ENCODE measurements around the gene DNAJC4.

DNAJC4 gene

DNA sequence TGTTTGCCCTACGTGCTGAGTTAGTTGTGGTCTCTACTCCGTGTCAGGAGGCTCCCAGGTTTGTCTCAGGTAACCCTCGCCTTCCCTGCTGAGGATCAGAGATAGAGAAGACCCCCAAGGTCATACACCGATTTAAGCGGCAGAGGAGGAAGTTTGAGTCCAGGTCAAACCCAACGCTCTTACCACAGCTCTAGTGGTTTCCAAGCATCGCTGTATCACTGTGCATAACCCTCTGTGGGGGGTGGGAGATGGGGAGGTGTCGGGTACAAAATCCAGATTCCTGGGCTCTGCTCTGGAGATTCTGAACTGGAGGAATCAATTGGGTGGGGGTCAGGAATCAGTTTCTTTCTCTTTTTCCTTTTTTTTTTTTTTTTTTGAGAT lies 627 bp downstream of the DNAJC4 start:
- no peak for DNase-seq

DNA sequence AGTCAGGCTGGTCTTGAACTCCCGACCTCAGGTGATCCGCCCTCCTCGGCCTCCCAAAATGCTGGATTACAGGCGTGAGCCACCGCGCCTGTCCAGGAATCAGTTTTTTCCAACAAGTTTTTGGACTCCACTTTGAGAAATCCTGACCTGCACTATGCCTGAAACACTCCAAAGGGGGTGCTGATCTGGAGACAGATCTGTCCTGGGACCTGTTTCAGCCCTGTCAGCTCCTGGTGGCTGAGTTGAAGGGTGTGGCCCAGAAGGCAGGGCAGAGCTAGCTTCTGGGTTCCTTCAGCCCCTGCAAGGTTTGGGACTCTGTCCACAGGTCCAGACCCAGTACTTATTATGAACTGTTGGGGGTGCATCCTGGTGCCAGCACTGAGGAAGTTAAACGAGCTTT lies 1.2 kb downstream of the DNAJC4 start:
- DNase-seq: no peak

DNA sequence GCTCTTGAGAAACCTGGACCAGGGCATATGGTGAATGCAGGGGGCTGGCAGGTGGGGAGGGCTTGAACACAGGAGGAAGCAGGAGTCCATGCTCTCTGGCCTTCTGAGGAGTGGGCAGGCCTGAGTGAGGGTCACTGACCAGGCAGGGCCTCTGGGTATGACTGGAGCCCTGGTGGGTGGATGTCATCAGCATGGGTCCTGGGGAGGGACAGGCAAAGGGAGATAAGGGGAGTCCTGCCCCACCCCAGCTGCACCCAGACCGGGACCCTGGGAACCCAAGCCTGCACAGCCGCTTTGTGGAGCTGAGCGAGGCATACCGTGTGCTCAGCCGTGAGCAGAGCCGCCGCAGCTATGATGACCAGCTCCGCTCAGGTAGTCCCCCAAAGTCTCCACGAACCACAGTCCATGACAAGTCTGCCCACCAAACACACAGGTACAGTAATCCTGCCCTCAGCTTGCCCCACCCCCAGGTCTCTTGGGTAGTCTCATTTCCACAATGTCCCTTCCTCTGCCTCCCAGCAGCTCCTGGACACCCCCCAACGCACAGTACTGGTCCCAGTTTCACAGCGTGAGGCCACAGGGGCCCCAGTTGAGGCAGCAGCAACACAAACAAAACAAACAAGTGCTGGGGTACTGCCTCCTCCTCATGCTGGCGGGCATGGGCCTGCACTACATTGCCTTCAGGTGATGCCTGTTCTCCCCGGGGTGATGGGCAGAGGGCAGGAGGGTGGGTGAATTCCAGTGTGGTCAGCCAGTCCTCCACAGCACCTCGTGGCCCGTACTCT lies 2.0 kb downstream of the DNAJC4 start:
- DNase-seq: no peak

DNA sequence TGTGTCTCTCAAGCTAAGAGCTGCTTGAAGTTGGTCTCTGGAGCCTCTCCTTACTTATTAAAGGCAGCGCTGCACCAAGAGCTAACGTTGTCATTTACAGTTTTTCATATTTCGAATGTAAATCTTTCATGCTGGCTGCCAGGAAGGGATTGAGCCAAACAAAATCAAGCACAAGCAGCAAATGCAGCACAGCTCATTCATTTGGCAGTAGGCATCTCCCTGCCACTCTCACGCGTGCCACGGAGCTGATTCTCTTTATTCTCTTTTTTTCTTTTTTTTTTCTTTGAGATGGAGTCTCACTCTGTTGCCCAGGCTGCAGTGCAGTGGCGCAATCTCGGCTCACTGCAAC lies 2.6 kb downstream of the DNAJC4 start:
- DNase-seq: no peak

DNA sequence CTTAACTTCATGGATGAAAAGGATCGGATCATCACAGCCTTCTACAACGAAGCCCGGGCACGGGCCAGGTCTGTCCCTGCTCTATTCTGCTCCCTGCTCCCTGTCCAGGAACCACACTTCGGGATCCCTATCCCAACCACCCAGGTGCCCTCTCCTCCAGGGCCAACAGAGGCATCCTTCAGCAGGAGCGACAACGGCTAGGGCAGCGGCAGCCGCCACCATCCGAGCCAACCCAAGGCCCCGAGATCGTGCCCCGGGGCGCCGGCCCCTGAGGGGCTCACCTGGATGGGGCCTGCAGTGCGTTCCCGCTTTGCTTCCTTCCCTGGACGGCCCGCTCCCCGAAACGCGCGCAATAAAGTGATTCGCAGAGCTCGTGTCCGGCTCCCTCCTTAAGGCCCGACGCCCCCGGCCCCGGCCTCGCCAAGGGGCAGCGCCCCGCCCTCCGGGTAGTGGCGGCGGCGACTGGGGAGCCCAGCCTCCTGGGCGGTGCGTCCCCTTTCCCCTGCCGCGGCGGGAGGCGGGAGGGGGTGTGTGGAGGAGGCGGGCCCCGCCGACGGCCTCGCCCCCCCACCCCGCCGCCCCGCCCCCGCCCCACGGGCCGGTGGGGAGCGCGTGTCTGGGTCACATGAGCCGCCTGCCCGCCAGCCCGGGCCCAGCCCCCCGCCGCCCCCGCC lies 3.7 kb downstream of the DNAJC4 start, which contains the start of gene VEGFB:
Gene VEGFB (plus strand): TSS at position 672 of the 674 bp plus-strand sequence. CDS start 250 bp downstream, outside the sequence.
- peak; percentile 60 to 78 (median 61) for DNase-seq

DNA sequence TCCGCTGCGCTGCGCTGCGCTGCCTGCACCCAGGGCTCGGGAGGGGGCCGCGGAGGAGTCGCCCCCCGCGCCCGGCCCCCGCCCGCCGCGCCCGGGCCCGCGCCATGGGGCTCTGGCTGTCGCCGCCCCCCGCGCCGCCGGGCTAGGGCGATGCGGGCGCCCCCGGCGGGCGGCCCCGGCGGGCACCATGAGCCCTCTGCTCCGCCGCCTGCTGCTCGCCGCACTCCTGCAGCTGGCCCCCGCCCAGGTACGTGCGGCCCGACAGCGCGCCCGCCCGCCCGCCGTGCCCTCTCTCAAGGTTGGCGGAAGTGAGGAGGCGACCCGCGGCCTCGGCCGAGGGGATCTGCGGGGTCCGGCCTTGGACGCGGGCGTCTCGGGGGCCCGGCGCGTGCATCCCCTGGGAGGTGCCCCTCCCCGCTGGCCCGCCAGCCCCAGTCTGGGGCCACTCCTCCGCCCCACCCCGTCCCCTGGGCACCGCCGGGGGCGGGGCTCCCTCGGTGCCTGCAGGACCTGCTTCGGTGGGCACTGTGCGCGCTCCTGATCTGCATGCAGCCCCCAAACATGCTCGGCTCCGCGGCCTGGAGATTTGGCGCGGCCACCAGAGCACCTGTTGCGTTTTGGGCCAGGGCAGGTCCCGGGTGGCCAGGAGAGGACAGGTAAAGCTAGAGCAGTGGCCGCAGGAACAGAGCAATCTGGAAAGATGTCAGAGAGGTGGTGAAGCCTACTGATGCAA lies 4.5 kb downstream of the DNAJC4 start:
- DNase-seq: peak in 2 of 5 donors; percentile 42 to 68

DNA sequence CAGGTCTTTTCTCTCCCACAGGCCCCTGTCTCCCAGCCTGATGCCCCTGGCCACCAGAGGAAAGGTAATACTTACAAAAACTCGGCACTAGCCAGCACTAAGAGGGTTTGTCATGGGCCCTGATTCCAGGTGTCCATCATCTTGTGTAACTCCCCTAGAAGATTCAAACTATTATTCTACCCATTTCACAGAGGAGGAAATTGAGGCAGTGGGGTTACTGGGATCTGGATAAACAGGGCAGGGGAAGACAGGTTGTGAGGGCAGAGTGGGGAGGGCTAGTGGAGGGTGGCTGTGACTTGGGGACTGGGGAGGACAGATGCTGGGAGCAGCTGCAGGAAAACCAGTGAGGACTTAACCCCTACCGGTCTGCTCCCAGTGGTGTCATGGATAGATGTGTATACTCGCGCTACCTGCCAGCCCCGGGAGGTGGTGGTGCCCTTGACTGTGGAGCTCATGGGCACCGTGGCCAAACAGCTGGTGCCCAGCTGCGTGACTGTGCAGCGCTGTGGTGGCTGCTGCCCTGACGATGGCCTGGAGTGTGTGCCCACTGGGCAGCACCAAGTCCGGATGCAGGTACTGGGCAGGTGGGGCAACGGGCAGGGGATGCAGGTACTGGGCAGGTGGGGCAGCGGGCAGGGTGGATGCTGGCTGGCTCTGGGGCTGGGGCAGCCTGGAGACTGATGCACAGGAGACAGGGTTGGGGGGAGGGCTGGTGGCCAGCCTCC lies 5.3 kb downstream of the DNAJC4 start:
- DNase-seq: no peak

DNA sequence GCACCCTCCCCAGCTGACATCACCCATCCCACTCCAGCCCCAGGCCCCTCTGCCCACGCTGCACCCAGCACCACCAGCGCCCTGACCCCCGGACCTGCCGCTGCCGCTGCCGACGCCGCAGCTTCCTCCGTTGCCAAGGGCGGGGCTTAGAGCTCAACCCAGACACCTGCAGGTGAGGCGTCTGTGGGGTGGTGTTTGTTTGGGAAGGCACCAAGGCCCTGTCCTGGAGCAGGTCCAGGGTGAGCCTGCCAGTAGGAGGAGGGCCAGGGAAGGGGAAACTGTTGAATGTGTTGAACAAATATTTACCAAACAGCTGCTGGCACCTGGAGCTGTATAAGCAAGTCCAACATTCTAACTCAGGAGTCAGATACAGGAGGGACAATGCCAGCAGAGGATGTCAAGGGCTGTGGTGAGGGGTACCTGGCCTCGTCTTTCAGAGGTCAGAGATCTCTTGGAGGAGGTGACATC lies 7.2 kb downstream of the DNAJC4 start:
- no peak for DNase-seq

DNA sequence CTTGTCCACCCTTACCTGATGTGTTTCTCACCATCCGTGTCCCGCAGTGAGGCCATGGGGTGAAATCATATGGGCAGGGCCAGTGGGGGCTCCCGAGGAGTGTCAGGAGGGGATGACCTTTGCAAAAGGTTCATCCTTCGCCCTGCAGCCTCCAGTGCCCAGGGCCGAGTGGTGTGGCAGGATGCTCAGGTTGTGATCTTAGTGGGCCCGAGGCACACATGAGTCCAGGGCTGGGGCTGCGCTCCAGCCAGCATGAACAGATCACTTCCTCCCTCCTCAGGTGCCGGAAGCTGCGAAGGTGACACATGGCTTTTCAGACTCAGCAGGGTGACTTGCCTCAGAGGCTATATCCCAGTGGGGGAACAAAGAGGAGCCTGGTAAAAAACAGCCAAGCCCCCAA lies 7.7 kb downstream of the DNAJC4 start:
- DNase-seq: no peak

DNA sequence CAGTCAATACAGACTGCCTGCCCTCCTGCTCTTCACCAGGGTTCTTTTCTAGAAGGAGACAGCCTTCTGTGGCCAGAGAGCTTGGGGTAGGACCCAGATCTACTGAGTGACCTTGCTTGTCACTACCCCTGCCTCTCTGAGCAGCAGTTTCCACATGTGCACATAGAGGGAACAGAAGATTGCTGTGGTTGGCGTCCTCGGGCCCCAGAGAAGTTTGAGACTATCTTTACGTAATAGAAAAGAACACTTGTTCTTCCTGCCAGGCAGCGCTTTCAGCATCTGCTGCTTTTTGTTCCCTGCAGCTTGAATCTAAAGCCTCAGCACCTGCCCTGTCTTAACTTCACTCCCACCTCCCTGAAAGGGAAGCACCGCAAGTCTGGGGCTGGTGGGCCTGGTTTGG lies 8.7 kb downstream of the DNAJC4 start:
- no peak for DNase-seq

DNA sequence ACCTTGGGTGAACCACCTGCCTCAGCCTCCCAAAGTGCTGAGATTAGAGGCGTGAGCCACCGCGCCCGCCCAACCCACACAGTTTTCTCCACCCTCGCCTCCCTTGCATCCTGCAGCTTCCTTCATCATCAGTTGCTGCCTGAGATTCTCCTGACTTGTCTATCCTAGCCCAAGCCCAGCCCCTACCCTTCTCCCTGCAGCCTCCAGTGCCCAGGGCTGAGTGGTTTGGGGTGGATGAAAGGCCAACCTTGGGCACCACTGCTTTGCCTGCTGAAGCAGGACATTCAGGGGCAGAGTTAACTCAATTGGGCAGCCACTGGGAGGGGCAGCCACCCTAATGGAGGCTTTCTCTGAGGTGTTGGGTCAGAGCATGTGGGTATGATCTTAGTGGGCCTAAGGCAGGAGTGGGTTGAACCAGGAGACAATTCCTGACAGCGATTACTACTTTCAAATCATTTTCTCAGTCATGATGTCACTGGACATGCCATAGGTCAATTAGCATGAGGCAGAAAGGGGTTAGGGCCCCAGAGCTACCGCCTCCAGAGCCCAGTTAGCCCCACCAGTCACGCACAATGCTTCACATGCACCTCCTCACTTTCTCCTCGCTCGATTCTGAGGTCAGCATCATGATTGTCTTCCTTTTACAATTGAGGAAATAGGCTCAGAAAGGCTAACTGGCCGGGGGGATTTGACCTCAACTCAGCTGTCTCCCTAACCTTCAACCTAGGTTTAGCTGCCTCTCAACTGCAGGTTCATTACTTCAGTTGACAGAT lies 9.5 kb downstream of the DNAJC4 start:
- no peak for DNase-seq

DNA sequence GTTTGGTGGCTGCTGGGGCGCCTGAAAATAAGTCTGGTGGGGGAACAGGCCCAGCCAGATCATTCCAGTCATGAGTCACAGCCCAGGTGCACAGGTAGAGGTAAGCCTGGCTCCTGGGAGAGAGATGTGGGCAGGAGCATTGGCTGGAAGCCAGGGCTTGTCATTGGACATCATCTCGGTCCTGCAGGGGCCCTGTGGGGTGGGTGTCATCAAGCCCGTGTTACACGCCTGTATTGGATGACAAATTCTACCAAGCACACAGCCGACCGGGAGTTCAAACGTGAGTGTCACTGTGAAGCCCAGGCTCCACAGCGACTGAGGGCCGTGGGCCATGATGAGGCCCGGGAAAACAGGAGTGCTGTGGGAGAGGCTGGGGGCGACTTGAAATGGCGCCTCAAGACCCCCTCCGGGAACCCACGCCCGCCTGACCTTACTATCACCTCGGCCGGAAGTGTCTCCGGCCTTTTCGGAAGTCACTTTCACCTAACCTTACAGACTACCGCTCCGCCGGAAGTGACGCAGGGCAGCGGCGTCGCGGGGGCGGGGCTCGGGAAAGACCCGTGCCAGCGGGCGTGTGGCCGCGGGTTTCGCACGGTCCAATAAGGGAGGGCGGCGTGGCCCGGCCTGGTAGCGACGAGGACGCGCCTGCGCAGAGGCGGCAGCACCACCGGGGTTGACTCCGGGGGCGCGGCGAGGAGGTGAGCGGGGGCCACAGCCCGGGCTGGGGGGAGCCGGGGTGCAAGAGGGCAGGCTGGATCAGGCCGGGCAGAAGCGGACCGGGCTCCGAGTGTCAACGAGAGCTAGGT lies 10.3 kb downstream of the DNAJC4 start, which contains the start of gene FKBP2:
Gene FKBP2 (plus strand): TSS at position 661 of the 806 bp plus-strand sequence. CDS start 1,293 bp downstream, outside the sequence.
- DNase-seq: peak; percentile 96 to 99 (median 98)

DNA sequence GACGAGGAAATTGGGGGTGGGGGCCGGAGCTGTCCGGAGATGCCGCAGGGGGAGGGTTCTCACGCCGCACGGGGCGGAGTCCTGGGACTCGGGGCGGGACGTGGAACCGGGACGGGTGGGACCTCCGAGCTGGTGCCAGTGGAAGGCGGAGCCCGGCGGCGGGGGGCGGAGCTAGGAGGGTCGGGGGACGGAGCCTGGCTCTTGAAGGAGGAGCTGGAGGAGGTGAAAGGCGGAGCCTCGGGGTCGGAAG lies 10.8 kb downstream of the DNAJC4 start:
- DNase-seq: peak in 4 of 5 donors; percentile 99 to 100 (median 99)

DNA sequence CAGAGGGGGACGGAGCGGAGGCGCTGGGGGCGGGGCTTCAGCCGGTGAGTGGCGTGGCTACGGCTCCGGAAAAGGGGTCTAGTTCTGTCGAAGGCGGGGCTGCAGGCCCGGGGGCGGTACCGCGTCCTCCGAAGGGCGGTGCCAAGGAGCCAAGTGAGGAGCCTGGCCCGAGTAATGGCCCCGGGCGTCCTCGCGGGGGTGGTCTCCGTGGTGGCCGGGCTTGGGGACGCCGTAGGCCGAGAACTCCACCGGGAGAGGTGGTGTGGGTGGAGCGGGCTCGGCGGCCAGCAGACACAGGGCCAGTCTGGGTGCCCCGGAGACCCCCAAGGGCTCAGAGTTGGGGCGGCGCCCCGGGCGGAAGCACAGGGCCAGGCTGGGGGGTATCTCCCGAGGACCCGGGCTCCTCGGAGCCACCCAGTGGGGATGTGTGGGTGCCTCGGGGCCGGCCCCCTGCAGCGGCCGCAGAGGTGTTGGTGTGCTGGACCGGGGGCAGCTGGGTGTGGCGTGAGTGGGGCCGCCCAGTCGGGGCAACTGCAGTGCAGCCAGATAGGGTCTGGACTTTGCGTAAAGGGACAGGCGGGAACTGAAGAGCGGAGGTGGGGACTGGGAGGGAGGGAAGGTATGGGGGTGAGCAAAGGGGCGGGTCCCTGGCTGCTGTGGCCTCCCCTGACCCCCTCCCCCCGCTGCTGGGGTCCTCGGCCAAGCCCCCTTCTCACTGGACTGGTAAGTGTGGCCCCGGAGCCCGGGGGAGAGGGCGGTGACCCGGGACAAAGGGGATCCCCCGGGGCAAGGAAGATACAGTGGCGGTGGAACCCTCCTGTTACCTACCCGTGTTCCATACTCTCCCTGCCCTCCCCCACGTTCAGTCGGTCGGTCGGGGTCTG lies 11.4 kb downstream of the DNAJC4 start:
- DNase-seq: peak in 1 of 5 donors; percentile 99

DNA sequence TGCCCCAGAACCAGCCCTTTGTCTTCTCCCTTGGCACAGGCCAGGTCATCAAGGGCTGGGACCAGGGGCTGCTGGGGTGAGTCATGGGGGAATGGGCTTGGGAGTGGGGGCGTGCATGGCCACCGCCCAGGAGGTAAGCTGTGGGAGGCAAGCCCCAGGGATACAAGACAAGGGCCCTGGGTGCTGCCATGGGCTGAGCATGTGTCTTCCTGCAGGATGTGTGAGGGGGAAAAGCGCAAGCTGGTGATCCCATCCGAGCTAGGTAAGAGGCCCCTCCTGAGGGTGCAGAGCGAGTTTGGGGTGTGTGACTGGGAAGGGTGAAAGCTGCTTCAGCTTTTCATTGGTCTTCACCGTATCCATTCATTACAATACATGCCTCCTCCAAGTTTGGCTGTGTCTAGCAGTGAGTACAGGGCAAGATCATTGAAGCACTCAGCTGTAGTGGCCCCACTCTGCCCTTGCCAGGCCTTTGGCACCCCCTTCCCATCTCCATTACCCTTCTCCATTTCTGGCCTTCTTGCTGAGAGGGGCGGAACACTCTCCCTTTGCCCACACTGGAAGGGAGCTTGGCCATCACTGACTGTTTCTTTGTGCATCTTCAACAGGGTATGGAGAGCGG lies 13.0 kb downstream of the DNAJC4 start:
- DNase-seq: no peak

DNA sequence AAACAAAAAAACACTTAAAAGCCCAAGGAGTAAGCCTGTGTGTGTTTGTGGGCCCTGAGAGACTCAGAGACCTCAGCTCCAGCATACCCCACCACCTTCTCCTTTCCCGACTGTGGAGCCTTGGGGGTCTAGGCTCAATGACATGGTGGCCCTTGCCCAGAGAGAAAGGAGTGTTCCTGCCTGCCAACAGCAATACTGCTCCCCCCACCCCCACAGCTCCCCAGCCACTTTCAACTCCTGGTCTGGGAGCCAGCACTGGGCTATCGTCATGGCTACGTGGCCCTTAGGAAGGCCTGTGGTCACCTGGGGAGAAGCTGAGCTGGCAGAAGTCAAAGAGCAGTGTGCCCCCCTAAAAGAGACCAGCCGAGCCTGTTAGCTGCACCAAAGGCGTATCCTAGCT lies 13.8 kb downstream of the DNAJC4 start:
- no peak for DNase-seq

DNA sequence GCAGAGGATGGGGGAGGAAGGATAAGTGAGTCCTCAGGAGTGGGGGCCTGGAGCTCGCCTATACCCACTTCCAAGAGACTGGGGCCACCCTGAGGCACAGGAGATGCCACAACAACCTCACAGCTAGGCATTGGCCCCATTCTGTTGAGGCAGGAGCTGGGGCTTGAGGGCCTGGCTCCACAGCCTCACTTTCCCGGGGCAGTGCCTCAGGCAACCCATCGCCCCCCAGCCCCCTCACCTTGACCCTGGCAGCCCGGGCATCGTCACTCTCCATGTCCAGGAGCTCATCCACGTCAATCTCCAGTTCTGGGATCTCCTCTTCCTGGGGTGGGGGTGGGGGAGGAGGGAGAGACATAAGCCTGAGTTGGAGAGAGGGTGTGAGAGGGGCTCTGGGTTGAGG lies 14.6 kb downstream of the DNAJC4 start:
- DNase-seq: no peak

DNA sequence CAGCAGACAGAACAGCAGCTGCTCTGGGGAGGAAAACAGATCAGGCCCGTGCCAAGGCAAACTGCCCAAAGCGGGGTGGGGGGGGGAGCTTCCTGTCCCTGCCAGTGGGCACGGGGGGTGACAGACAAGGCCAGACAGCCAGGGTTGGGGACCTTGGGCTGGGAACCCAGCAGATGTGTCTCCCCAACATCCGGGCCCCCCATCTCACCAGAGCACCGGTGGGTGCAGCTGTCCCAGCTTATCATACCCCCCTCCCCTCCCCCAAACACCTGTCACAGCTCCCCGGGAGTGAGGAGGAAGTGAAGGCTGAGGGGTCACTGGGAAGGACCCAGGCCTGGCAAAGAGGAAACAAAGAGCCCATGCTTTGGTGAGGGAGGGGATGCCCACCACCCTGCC lies 15.1 kb downstream of the DNAJC4 start:
- DNase-seq: peak in 1 of 5 donors; percentile 30

DNA sequence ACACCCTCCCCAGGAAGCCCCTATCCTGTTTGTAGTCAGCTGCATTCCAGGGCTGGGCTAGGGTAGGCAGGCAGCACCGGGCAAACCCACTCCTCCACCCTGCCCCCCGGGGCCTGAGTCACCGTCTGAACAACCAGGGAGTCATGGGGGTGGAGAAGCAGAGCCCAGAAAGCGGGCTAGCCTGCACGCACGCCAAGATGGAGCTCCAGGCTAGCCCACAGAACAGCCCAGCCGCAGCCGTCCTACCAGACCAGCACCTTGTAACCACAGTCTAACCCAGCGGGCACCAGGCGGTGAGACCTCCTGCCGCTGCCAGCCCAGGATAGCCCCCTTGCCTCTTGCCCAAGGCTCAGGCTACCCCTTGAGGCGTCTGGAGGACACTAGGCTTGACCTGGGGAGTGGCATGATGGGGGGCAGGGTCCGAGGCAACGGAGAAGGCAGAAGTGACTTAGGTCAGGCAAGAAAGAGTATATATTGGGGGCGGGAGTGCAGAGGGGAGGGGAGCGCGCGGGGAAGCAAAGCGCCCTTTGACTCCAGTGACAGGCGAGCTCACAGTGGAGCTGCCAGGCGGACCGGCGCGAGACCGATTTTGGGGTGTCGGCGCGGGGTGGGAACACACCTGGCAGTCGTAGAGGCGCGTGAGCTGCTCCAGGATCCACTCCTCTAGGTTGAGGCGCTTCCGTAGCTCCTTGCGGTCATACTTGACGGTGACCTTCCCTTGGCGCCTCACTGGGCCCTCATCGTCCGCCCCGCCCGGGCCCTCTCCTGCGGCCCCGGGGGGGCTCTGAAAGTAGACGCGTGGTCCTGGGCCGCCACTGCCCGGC lies 15.7 kb downstream of the DNAJC4 start:
- peak in 4 of 5 donors; percentile 37 to 67 (median 52) for DNase-seq
